NCI-H2107 (cell line): ENCODE measurements around the gene SPI1.

Experiments used
- DNase-seq: peaks from one replicate; lab custom pipeline; 2025; lab: John Stamatoyannopoulos, UW

The SPI1 gene

GRCh38 chr11:47388697-47389576 lies 10.6 kb upstream of the SPI1 start:
- no peak for DNase-seq

GRCh38 chr11:47387944-47388696 lies 9.8 kb upstream of the SPI1 start:
- no peak for DNase-seq

GRCh38 chr11:47384498-47384897 lies 6.2 kb upstream of the SPI1 start:
- no peak for DNase-seq

- DNase-seq = no peak
These were observed 4.7 kb upstream of the SPI1 start for GRCh38 chr11:47383071-47383470.

- DNase-seq = no peak
These were observed 1.7 kb upstream of the SPI1 start for GRCh38 chr11:47380078-47380477.

- DNase-seq = no peak
These were observed 970 bp upstream of the SPI1 start for GRCh38 chr11:47379317-47379716.

- DNase-seq = no peak
These were observed 456 bp upstream of the SPI1 start for GRCh38 chr11:47378836-47379170.

- DNase-seq = no peak
These were observed 757 bp downstream of the SPI1 start for GRCh38 chr11:47377571-47378009.

- DNase-seq = no peak
These were observed 1.6 kb downstream of the SPI1 start for GRCh38 chr11:47376525-47377371.

- DNase-seq = no peak
These were observed 2.2 kb downstream of the SPI1 start for GRCh38 chr11:47376107-47376524.

GRCh38 chr11:47375546-47376085 lies 2.7 kb downstream of the SPI1 start:
- no peak for DNase-seq

GRCh38 chr11:47375020-47375419 lies 3.3 kb downstream of the SPI1 start:
- DNase-seq = no peak

- DNase-seq = no peak
These were observed 3.7 kb downstream of the SPI1 start for GRCh38 chr11:47374720-47375019.

- peak; percentile 35 for DNase-seq
These were observed 4.2 kb downstream of the SPI1 start for GRCh38 chr11:47373876-47374719.

- no peak for DNase-seq
These were observed 5.9 kb downstream of the SPI1 start for GRCh38 chr11:47372422-47372821.

GRCh38 chr11:47369676-47370075 lies 8.7 kb downstream of the SPI1 start:
- DNase-seq = no peak

GRCh38 chr11:47366020-47366490 lies 12.3 kb downstream of the SPI1 start:
- no peak for DNase-seq

- DNase-seq = no peak
These were observed 16.9 kb downstream of the SPI1 start for GRCh38 chr11:47361419-47361818.

GRCh38 chr11:47360341-47360740 lies 18.0 kb downstream of the SPI1 start:
- no peak for DNase-seq

- DNase-seq = no peak
These were observed 18.8 kb downstream of the SPI1 start for GRCh38 chr11:47359586-47359985.

- no peak for DNase-seq
These were observed 19.2 kb downstream of the SPI1 start for GRCh38 chr11:47359162-47359561.
